Measurements from ENCODE around the gene TH.

TH gene

DNA sequence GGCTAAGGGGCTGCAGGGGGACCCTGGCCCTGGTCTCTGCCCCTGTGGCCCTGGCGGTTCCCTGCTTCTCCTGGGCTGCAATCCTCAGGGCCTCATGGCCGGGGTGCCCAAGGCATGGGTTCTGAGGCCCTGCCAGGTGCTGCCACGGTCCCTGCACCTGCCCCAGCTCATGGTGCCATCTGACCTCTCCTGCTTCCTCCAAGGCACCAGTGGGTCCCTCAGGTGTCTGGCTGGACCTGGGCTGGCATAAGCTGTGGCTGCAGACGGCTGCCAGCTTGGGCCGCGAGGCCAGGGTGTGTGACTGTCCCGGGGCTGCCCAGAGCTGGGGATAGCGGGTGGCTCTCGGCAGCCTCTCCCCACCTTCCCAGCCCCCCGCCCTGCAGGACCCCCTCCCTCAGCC lies 12.6 kb downstream of the TH start:
- Histone ChIP-seq H3F3A (ENCODE audit: low read depth) (no peaks in the 10 kb centered on the region), H3K9me2 (replicated peaks; ENCODE audit: low read depth, low read length) (no peaks in the 10 kb centered on the region), H3K4me3 (ENCODE audit: low read length, poor library complexity, severe bottlenecking) (no peak overlapping the region), H4K20me1 (ENCODE audit: insufficient read depth, low read length, poor library complexity, severe bottlenecking) (no peaks in the 10 kb centered on the region), H3K36me3 (ENCODE audit: insufficient read depth, low read length) (no peaks in the 10 kb centered on the region), H3K27me3 (ENCODE audit: insufficient read depth, low read length, poor library complexity, severe bottlenecking) (no peaks in the 10 kb centered on the region), H3K4me1 (ENCODE audit: insufficient read depth, low read length, poor library complexity, severe bottlenecking) (no peaks in the 10 kb centered on the region), H3K9ac (ENCODE audit: low read depth, low read length, poor library complexity, severe bottlenecking) (no peak overlapping the region), H2AFZ (ENCODE audit: low read length) (no peak overlapping the region), H3K79me2 (ENCODE audit: insufficient read depth, low read length) (no peaks in the 10 kb centered on the region), H3K9me3 (ENCODE audit: insufficient read depth, low read depth, low read length) (no peaks in the 10 kb centered on the region), H3K4me2 (ENCODE audit: low read depth, low read length, poor library complexity, severe bottlenecking) (no peak overlapping the region)
- TF ChIP-seq, protein P1, sequence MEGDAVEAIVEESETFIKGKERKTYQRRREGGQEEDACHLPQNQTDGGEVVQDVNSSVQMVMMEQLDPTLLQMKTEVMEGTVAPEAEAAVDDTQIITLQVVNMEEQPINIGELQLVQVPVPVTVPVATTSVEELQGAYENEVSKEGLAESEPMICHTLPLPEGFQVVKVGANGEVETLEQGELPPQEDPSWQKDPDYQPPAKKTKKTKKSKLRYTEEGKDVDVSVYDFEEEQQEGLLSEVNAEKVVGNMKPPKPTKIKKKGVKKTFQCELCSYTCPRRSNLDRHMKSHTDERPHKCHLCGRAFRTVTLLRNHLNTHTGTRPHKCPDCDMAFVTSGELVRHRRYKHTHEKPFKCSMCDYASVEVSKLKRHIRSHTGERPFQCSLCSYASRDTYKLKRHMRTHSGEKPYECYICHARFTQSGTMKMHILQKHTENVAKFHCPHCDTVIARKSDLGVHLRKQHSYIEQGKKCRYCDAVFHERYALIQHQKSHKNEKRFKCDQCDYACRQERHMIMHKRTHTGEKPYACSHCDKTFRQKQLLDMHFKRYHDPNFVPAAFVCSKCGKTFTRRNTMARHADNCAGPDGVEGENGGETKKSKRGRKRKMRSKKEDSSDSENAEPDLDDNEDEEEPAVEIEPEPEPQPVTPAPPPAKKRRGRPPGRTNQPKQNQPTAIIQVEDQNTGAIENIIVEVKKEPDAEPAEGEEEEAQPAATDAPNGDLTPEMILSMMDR (conservative IDR thresholded peaks at IDR 0.05; ENCODE audit: low read length): no peak
- TF ChIP-seq EZH2phosphoT487 (IDR thresholded peaks at IDR 0.05; ENCODE audit: borderline replicate concordance): no peak

DNA sequence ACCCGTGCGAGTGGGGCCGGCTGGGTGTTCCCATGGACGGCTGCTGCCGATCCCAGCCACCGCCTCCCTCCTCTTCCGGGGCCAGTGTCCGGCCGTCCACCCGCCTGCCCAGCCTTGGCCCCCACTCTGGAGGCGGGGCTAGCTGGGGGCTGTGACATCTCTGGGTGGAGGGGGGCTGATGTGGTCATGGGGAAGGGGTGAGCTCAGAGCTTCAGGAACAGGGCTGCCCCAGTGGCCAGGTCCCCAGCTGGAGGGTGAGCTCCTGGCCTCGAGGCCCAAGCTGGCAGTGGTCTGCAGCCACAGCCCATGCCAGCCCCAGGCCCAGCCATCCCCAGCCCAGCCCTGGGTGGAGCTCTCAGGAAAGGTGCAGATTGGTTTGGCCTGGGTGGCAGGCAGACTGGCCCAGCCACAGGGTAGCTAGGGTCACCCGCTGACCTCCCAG lies 13.3 kb downstream of the TH start:
- H3K4me3 ChIP-seq (ENCODE audit: low read length, poor library complexity, severe bottlenecking): no peak overlapping the region
- no peak overlapping the region for H2AFZ ChIP-seq (ENCODE audit: low read length)
- H3K4me2 ChIP-seq (ENCODE audit: low read depth, low read length, poor library complexity, severe bottlenecking): no peak overlapping the region
- no peaks in the 10 kb centered on the region for H4K20me1 ChIP-seq (ENCODE audit: insufficient read depth, low read length, poor library complexity, severe bottlenecking)
- H3K9ac ChIP-seq (ENCODE audit: low read depth, low read length, poor library complexity, severe bottlenecking): no peak overlapping the region
- no peaks in the 10 kb centered on the region for H3F3A ChIP-seq (ENCODE audit: low read depth)
- no peaks in the 10 kb centered on the region for H3K4me1 ChIP-seq (ENCODE audit: insufficient read depth, low read length, poor library complexity, severe bottlenecking)
- no peaks in the 10 kb centered on the region for H3K36me3 ChIP-seq (ENCODE audit: insufficient read depth, low read length)
- TF ChIP-seq EZH2phosphoT487 (IDR thresholded peaks at IDR 0.05; ENCODE audit: borderline replicate concordance): no peak
- TF ChIP-seq, protein P1 (conservative IDR thresholded peaks at IDR 0.05; ENCODE audit: low read length): no peak
- H3K9me2 ChIP-seq (replicated peaks; ENCODE audit: low read depth, low read length): no peaks in the 10 kb centered on the region
- H3K79me2 ChIP-seq (ENCODE audit: insufficient read depth, low read length): no peaks in the 10 kb centered on the region
- H3K27me3 ChIP-seq (ENCODE audit: insufficient read depth, low read length, poor library complexity, severe bottlenecking): no peaks in the 10 kb centered on the region
- no peaks in the 10 kb centered on the region for H3K9me3 ChIP-seq (ENCODE audit: insufficient read depth, low read depth, low read length)

DNA sequence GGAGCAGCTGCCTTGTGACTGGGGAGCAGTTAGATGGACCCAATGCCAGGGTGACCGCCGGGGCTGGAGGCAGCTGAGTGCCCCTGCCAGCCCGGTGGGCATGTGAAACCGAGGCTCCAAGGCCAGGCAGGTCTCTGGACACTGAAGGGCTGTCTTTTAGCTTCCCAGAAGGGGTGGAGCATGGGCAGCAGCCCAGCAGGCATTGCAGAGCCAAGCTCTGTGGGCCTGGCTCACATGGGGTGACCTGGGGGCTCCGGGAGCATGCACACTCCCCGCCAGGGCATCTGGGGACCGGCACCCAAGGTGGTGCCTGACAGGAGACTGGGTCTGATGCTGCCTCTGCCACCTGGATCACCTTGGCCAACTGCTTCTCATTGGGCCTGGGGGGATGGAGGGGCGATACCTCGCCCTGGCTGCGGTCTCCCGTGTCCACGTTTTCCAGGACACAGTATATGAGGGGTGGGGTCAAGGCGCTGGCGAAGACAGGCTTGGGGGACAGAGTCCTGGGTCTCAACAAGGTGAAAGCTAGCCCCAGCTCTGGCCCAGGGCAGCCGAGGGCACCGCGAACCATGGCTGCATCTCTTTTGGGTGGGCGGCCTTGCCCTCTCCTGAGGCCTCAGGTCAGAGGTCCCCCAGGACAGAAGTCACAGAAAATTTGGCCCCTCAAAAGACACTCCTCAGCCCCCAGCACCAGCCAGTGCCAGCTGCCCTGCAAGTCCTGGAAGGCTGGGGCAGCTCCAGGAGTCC lies 14.1 kb downstream of the TH start:
- Histone ChIP-seq H3K36me3 (ENCODE audit: insufficient read depth, low read length) (no peaks in the 10 kb centered on the region), H3K4me3 (ENCODE audit: low read length, poor library complexity, severe bottlenecking) (no peak overlapping the region), H3K27me3 (ENCODE audit: insufficient read depth, low read length, poor library complexity, severe bottlenecking) (no peaks in the 10 kb centered on the region), H3K4me1 (ENCODE audit: insufficient read depth, low read length, poor library complexity, severe bottlenecking) (no peaks in the 10 kb centered on the region), H3K79me2 (ENCODE audit: insufficient read depth, low read length) (no peaks in the 10 kb centered on the region), H2AFZ (ENCODE audit: low read length) (no peak overlapping the region), H3K4me2 (ENCODE audit: low read depth, low read length, poor library complexity, severe bottlenecking) (no peak overlapping the region), H4K20me1 (ENCODE audit: insufficient read depth, low read length, poor library complexity, severe bottlenecking) (no peaks in the 10 kb centered on the region), H3K9me3 (ENCODE audit: insufficient read depth, low read depth, low read length) (no peaks in the 10 kb centered on the region), H3K9me2 (replicated peaks; ENCODE audit: low read depth, low read length) (no peaks in the 10 kb centered on the region), H3F3A (ENCODE audit: low read depth) (no peaks in the 10 kb centered on the region), H3K9ac (ENCODE audit: low read depth, low read length, poor library complexity, severe bottlenecking) (no peak overlapping the region)
- TF ChIP-seq EZH2phosphoT487 (IDR thresholded peaks at IDR 0.05; ENCODE audit: borderline replicate concordance): no peak
- TF ChIP-seq, protein P1 (conservative IDR thresholded peaks at IDR 0.05; ENCODE audit: low read length): no peak
